ENCODE data around the gene PLPP7. TPM values are rescaled to one million over a fixed set of nuclear protein-coding genes. Genes with fewer than 3 reads are reported as not detected.

PLPP7 gene
- total RNA-seq, 1 donor from 2014 or later = 11.8 TPM

GRCh38 chr9:131273856-131274673 lies 15.5 kb upstream of the PLPP7 start:
- intact Hi-C loops (cut with DNase I) = no loop called here
- Histone ChIP-seq H3K4me3 (peak overlapping the region; percentile 64 to 71), H3K27ac (peak overlapping the region; percentile 58), H3K36me3 (no peaks in the 10 kb centered on the region), H3K9me3 (no peaks in the 10 kb centered on the region), H3K27me3 (no peaks in the 10 kb centered on the region), H3K4me1 (no peaks in the 10 kb centered on the region)
- no peak for DNase-seq (ENCODE audit: extremely low spot score in 2 of 2)
- TF ChIP-seq CTCF (IDR thresholded peaks at IDR 0.05) (no peak), POLR2AphosphoS5 (IDR thresholded peaks at IDR 0.05; ENCODE audit: insufficient read depth in 1 of 2, low read depth in 1 of 2) (no peak)

GRCh38 chr9:131274674-131275331 lies 14.7 kb upstream of the PLPP7 start:
- TF ChIP-seq POLR2AphosphoS5 (IDR thresholded peaks at IDR 0.05; ENCODE audit: insufficient read depth in 1 of 2, low read depth in 1 of 2) = peak in 1 of 2 donors; percentile 24
- no peak for TF ChIP-seq CTCF (IDR thresholded peaks at IDR 0.05)
- no peak for TF ChIP-seq POLR2A (IDR thresholded peaks at IDR 0.05)
- no peaks in the 10 kb centered on the region for H3K4me1 ChIP-seq

GRCh38 chr9:131275332-131276093 lies 14.0 kb upstream of the PLPP7 start:
- intact Hi-C loops (cut with DNase I) = no loop called here
- TF ChIP-seq CTCF (IDR thresholded peaks at IDR 0.05) = no peak
- peak in 1 of 2 donors; percentile 17 for TF ChIP-seq POLR2AphosphoS5 (IDR thresholded peaks at IDR 0.05; ENCODE audit: insufficient read depth in 1 of 2, low read depth in 1 of 2)
- no peaks in the 10 kb centered on the region for H3K36me3 ChIP-seq
- peak overlapping the region; percentile 58 for H3K27ac ChIP-seq
- peak overlapping the region; percentile 64 to 71 for H3K4me3 ChIP-seq
- H3K27me3 ChIP-seq = no peaks in the 10 kb centered on the region
- no peaks in the 10 kb centered on the region for H3K9me3 ChIP-seq
- H3K4me1 ChIP-seq = no peaks in the 10 kb centered on the region
- no peak for DNase-seq (ENCODE audit: extremely low spot score in 2 of 2)

More at GRCh38 chr9:131274674-131275331, 14.7 kb upstream of the PLPP7 start:
- no peak for DNase-seq (ENCODE audit: extremely low spot score in 2 of 2)
- Histone ChIP-seq H3K27me3 (no peaks in the 10 kb centered on the region), H3K36me3 (no peaks in the 10 kb centered on the region), H3K27ac (peak overlapping the region; percentile 58), H3K9me3 (no peaks in the 10 kb centered on the region), H3K4me3 (peak overlapping the region; percentile 64 to 71)
- intact Hi-C loops (cut with DNase I) = no loop called here

- no peaks in the 10 kb centered on the region for H3K9me3 ChIP-seq
- DNase-seq (ENCODE audit: extremely low spot score in 2 of 2) = no peak
- peak within 1 kb of the TSS; percentile 64 to 71 for H3K4me3 ChIP-seq
- H3K4me1 ChIP-seq = no peaks in the 10 kb centered on the region
- no peaks in the 10 kb centered on the region for H3K27me3 ChIP-seq
- H3K27ac ChIP-seq = peak within 1 kb of the TSS; percentile 58
- intact Hi-C loops (cut with DNase I) = no loop called here
- TF ChIP-seq POLR2A (IDR thresholded peaks at IDR 0.05) = no peak
- no peak for TF ChIP-seq CTCF (IDR thresholded peaks at IDR 0.05)
- no peak for TF ChIP-seq POLR2AphosphoS5 (IDR thresholded peaks at IDR 0.05; ENCODE audit: insufficient read depth in 1 of 2, low read depth in 1 of 2)
- H3K36me3 ChIP-seq = no peaks in the 10 kb centered on the region
Measured at GRCh38 chr9:131276094-131276888, 13.2 kb upstream of the PLPP7 start, which contains the start of gene FAM78A. Gene FAM78A (minus strand): TSS chr9:131276510. CDS start chr9:131276179, 331 bp downstream.
